ENCODE data around the gene TAF11. TPM values are rescaled to one million over a fixed set of nuclear protein-coding genes. Genes with fewer than 3 reads are reported as not detected.
"Not testable (repeated sequence)": the region's sequence is repeated elsewhere in the genome, so short reads cannot be mapped to it uniquely, and the experiment has no call there.

TAF11 gene
- total RNA-seq, 1 donor from 2014 or later, result 35.5 TPM

DNA sequence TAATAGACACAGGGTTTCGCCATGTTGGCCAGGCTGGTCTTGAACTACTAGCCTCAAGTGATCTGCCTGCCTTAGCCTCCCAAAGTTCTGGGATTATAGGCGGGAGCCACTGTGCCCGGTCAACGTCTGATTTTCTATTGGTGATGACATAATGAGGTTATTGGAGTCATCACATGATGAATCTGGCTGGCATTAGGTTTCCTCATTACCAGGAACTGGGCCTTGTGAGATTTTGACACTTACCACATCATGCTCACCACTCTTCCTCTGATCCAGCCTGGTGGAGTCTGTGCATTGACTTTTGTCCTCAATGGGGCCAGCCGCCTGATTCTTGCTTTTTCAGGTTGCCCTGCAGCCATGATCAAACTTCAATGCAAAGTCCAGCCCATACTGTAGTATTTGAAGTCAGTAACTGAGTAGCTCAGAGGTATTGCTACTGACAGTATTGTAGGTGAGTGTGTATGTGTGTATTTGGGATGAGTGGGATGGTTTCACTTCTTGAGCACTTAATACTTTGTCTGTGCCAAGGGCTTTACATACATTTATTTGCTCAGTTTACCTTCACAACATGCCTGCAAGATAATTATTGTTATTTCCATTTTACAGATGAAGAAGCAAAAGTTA is 17.3 kb upstream of the TAF11 start:
- DNase-seq (ENCODE audit: low read depth, low spot score), result no peak

DNA sequence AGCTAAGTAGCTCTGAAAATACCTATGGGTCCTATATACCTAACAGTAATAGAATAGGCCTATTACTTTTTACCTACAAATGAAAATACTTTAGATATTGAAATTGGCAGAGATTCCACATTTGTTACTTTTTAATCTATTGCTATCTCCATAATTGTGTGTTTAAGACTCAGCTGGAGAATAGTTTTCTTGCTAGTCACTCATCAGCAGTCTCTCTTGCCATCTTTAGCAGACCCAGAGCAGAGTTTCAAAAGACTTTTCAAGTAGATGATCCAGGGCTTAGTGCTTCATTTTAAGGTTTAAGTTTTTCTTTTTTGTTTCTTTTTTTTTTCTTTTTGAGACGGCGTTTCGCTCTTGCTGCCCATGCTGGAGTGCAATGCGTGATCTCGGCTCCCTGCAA is 14.1 kb upstream of the TAF11 start:
- no peak for DNase-seq (ENCODE audit: low read depth, low spot score)

- DNase-seq (ENCODE audit: low read depth, low spot score), result no peak
Observed at GRCh38 chr6:34900321-34901031, 12.6 kb upstream of the TAF11 start.

- DNase-seq (ENCODE audit: low read depth, low spot score), result not testable (repeated sequence)
Observed at GRCh38 chr6:34899748-34900147, 11.9 kb upstream of the TAF11 start.

GRCh38 chr6:34897716-34898115 is 9.9 kb upstream of the TAF11 start:
- DNase-seq (ENCODE audit: low read depth, low spot score), result no peak

- no peak for DNase-seq (ENCODE audit: low read depth, low spot score)
Observed at GRCh38 chr6:34897130-34897529, 9.3 kb upstream of the TAF11 start.

- no peak for DNase-seq (ENCODE audit: low read depth, low spot score)
Observed at GRCh38 chr6:34894693-34895092, 6.9 kb upstream of the TAF11 start.

GRCh38 chr6:34891296-34891695 is 3.5 kb upstream of the TAF11 start:
- DNase-seq (ENCODE audit: low read depth, low spot score), result no peak

DNA sequence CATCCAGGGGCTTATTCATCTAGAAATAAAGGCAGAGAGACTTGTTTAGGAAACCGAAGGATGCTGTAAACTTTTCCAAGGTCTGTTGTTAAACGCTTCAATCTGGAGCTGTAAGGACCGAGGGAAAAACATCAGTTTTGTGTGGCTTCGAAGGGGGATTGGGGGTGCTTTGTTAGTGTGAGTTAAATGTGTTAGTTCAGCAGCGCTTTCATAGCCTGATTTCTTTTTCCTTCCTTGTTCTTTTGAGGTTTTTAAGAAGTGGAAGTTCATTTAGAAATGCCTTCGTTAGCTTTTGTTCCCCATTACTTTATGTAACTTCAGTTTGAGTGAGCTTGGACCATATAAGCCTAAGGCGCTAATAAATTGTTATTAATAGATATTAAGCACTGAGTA is 2.7 kb upstream of the TAF11 start:
- no peak for DNase-seq (ENCODE audit: low read depth, low spot score)

GRCh38 chr6:34888874-34889555 is 1.2 kb upstream of the TAF11 start, which contains the start of gene ANKS1A:
Gene ANKS1A, plus strand, starts transcription at chr6:34889255. Its CDS starts 148 bp downstream, at chr6:34889403.
- DNase-seq (ENCODE audit: low read depth, low spot score), result no peak

DNA sequence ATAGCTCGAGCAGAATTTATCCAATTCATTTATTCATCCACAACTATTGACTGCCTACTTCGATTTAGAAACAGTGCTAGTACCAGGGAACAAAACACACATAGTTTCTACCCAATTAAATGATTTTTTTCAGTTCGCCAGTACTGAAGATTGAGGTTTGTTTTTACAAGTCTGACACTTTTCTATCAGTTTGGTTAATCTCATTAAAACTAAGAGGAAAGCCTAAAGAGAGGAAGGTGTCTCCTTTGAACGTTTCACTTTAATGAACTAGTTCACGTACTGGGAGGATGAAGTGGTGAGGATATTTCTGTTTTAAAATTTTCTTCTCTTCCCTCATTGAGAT is 643 bp upstream of the TAF11 start:
- DNase-seq (ENCODE audit: low read depth, low spot score), result no peak

DNA sequence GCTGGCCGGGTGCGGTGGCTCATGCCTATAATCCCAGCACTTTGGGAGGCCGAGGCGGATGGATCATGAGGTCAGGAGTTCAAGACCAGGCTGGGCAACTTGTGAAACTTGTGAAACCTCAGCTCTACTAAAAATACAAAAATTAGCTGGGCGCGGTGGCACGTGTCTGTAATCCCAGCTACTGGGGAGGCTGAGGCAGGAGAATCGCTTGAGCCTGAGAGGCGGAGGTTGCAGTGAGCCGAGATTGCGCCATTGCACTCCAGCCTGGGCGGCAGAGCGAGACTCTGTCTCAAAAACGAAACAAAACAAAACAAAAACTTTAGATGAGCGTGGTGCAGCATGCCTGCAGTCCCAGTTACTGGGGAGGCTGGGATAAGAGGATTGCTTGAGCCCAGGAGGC is 2.0 kb downstream of the TAF11 start:
- not testable (repeated sequence) for DNase-seq (ENCODE audit: low read depth, low spot score)

GRCh38 chr6:34884996-34885395 is 2.8 kb downstream of the TAF11 start:
- DNase-seq (ENCODE audit: low read depth, low spot score), result no peak

DNA sequence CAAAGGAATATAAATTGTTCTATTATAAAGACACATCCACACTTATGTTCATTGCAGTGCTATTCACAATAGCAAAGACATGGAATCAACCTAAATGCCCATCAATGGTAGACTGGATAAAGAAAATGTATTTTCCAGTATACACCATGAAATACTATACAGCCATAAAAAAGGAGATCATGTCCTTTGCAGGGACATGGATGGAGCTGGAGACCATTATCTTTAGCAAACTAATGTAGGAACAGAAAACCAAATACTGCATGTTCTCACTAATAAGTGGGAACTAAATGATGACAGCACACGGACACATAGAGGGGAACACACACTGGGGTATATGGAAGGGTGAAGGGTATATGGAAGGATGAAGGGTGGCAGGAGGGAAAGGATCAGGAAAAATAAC is 3.8 kb downstream of the TAF11 start:
- DNase-seq (ENCODE audit: low read depth, low spot score), result not testable (repeated sequence)

DNA sequence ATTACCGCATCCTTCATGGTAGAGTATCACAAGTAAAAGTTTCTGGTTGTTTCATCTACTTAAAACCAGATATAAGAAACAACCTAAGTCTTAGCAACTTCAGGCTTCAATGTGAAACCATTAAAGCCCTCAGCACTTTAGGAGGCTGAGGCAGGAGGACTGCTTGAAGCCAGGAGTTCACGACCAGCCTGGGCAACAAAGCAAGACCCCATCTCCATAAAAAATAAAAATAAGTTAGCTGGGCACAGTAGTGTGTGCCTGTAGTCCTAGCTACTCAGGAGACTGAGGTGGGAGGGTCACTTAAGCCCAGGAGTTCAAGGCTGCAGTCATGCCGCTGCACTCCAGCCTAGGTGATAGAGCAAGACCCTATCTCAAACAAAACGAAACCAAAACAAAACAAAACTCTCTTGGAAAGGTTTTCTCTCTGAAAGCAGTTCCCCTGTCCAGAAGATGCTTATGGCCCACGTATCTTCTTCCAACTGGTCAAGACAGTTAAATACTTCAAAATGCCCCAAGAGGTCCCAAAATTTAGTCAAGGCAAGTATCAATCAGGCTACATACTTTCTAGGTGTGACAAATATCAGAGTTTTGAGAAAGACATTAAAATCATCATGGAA is 9.9 kb downstream of the TAF11 start:
- no peak for DNase-seq (ENCODE audit: low read depth, low spot score)

DNA sequence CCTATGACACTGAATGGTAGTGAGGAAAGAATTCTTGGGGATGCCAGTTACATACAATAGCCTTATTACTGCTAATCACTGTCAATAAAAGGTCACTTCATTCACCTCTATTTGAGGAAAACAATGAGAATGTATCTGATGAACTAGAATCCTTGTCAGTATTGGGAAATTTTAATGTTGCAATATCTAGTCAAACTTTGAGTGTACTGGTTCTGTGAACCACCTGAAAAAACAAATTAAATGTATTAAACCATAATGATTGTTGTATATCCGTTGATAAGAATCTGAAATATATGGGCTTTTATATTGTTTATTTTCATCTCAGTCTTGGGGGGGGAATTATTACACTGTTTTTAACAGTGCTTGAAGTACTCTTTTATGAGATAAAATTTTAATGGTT is 10.6 kb downstream of the TAF11 start:
- DNase-seq (ENCODE audit: low read depth, low spot score), result no peak

DNA sequence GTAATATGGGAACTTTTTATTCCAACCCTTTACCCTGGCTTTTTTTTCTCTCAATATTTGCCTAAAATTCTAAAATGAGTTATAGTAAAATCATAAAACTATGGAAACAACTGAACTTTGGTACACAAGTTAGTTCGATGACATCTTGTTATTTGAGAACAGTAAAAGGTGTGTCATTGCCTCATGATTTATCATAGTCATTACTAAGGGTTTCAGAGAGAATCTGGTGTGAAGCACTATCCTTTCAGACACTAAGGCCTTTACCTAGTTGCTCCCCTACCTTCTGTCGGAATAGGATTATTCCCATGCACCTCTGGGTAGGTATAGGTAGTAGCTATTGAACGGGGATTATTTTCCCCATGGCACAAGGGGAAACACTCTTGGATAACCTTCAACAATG is 11.4 kb downstream of the TAF11 start:
- DNase-seq (ENCODE audit: low read depth, low spot score), result no peak

- no peak for DNase-seq (ENCODE audit: low read depth, low spot score)
Observed at GRCh38 chr6:34875292-34876213, 12.3 kb downstream of the TAF11 start.

DNA sequence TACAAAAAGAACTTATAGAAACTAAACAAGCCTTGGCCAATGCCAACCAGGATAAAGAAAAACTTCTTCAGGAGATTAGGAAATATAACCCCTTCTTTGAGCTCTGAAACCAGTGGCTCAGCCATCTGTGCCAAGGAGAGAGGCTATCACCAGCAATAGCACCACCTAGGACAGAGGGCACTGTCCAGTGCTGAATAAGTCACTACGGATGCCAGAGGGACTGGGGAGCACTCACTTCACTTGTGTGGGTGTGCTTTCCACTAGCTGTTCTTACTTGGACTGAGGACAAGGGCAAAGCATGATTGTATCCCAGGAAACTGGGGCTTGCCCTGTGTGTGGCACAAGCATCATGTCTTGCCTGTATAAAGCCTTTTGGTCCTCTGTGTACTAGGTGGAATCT is 15.5 kb downstream of the TAF11 start:
- DNase-seq (ENCODE audit: low read depth, low spot score), result no peak

GRCh38 chr6:34871853-34872252 is 16.0 kb downstream of the TAF11 start:
- DNase-seq (ENCODE audit: low read depth, low spot score), result no peak

GRCh38 chr6:34867484-34867883 is 20.4 kb downstream of the TAF11 start:
- no peak for DNase-seq (ENCODE audit: low read depth, low spot score)

All from pulmonary artery endothelial cell (primary cell).